Measurements from ENCODE around the gene KCNG4. TPM values are rescaled to one million over a fixed set of nuclear protein-coding genes. Genes with fewer than 3 reads are reported as not detected.

KCNG4 gene
- total RNA-seq, 1 donor = not detected

GRCh38 chr16:84178892-84179611 is 60.8 kb downstream of the KCNG4 start:
- DNase-seq (ENCODE audit: low read depth) = no peak
- no peak for TF ChIP-seq CTCF (IDR thresholded peaks at IDR 0.05; ENCODE audit: insufficient read depth, low read length)
- H3K4me3 ChIP-seq (ENCODE audit: low read depth, low read length) = no peak overlapping the region

- no peak for DNase-seq (ENCODE audit: low read depth)
- TF ChIP-seq CTCF (IDR thresholded peaks at IDR 0.05; ENCODE audit: insufficient read depth, low read length) = no peak
- H3K4me3 ChIP-seq (ENCODE audit: low read depth, low read length) = no peak overlapping the region
Observed at GRCh38 chr16:84178146-84178765, 61.6 kb downstream of the KCNG4 start.

DNA sequence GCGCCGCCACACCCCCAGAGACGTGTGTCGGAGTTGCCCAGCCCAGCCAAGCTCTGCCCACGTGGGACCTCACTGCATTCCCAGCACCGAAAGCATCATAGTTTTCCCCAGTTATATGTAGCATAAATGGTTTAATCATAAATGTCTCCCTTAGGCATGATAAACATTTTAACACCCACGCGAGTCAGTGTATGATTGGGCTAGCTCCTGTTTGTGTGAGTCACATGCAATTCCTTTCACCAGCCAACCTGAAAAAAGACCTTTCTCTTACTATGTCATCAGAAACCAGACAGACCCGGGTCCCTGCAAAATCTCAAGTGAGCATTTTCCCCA is 62.1 kb downstream of the KCNG4 start:
- TF ChIP-seq CTCF (IDR thresholded peaks at IDR 0.05; ENCODE audit: insufficient read depth, low read length) = no peak
- H3K4me3 ChIP-seq (ENCODE audit: low read depth, low read length) = no peak overlapping the region
- peak; percentile 55 for DNase-seq (ENCODE audit: low read depth)

- no peak for DNase-seq (ENCODE audit: low read depth)
- no peak for TF ChIP-seq CTCF (IDR thresholded peaks at IDR 0.05; ENCODE audit: insufficient read depth, low read length)
- no peak overlapping the region for H3K4me3 ChIP-seq (ENCODE audit: low read depth, low read length)
Observed at GRCh38 chr16:84176192-84177053, 63.4 kb downstream of the KCNG4 start.

GRCh38 chr16:84175350-84176081 is 64.3 kb downstream of the KCNG4 start:
- H3K4me3 ChIP-seq (ENCODE audit: low read depth, low read length) = no peak overlapping the region
- peak; percentile 80 for TF ChIP-seq CTCF (IDR thresholded peaks at IDR 0.05; ENCODE audit: insufficient read depth, low read length)
- DNase-seq (ENCODE audit: low read depth) = peak; percentile 62

DNA sequence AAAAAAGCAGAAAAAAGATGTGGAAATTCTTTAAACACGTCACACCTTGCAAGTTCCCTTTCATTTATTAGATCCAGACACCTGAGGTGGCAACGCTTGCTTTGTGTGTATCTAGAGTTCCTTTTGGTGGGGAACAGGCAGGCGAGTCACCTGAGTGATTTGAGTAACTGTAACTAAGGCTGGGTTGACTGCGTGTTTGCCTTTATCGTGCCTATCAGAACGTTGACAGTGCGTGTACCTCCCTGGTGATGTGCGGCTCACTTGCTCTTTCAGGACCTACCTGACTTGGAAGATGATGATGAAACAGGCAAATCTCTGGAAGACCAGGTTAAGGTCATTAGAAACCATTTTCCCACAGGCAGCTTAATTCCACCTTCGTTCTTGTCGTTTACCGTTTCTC is 65.4 kb downstream of the KCNG4 start:
- H3K4me3 ChIP-seq (ENCODE audit: low read depth, low read length) = no peak overlapping the region
- no peak for TF ChIP-seq CTCF (IDR thresholded peaks at IDR 0.05; ENCODE audit: insufficient read depth, low read length)
- DNase-seq (ENCODE audit: low read depth) = no peak
